Measurements from ENCODE around the gene SCN8A. TPM values are rescaled to one million over a fixed set of nuclear protein-coding genes. Genes with fewer than 3 reads are reported as not detected.

The SCN8A gene
- total and polyA plus RNA-seq, 9 donors: 0.24 to 1.2 (median 0.63) TPM

DNA sequence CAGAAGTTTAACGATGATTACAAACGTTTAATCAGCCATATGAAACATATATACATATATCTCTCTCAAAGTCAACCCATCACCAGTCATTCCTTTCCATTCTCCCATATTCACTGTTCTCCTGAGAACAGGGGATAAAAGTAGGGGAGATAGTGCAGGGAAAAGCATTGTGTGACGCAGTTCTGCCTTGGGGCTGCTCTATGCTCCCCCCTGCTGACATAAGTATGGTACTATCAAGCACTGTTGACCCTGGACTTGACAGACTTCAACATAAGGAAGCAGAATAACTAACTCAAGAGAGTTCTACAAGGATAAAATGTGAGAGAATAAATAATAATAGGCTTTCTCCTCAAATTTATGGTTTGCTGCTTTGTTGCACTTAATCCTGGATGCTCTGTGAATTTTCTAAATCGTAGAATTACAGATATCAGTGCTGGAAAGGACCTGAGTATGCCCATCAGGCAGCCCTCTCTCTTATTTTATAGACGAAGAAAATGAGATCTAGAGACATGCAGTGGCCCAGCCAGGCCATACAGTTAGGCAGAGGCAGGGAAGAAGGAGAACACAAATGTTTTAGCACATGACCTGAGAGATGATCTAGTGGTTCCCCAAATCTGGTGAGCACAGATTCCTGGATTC is 87.2 kb downstream of the SCN8A start:
- Histone ChIP-seq H3K27me3 (ENCODE audit: control insufficient read depth, insufficient read depth, low read length) (no peaks in the 10 kb centered on the region), H3K36me3 (ENCODE audit: control insufficient read depth, insufficient read depth, low read length) (no peaks in the 10 kb centered on the region), H3K9me3 (replicated peaks; ENCODE audit: control insufficient read depth, low read depth, low read length) (no peaks in the 10 kb centered on the region), H3K4me3 (ENCODE audit: low read length) (no peak overlapping the region), H3K4me1 (ENCODE audit: control insufficient read depth, insufficient read depth, low read length) (no peaks in the 10 kb centered on the region), H3K27ac (ENCODE audit: low read length) (no peak overlapping the region)
- peak; percentile 18 for DNase-seq
- WGBS (ENCODE audit: insufficient coverage): 83% methylated on average over 1 of the region's 5 CpGs

- Histone ChIP-seq H3K4me1 (ENCODE audit: control insufficient read depth, insufficient read depth, low read length) (no peaks in the 10 kb centered on the region), H3K4me3 (ENCODE audit: low read length) (no peak overlapping the region), H3K27ac (ENCODE audit: low read length) (no peak overlapping the region), H3K36me3 (ENCODE audit: control insufficient read depth, insufficient read depth, low read length) (no peaks in the 10 kb centered on the region), H3K9me3 (replicated peaks; ENCODE audit: control insufficient read depth, low read depth, low read length) (no peaks in the 10 kb centered on the region), H3K27me3 (ENCODE audit: control insufficient read depth, insufficient read depth, low read length) (no peaks in the 10 kb centered on the region)
- 81% methylated on average over 2 of the region's 2 CpGs for WGBS (ENCODE audit: insufficient coverage)
- DNase-seq: no peak
These were observed 91.9 kb downstream of the SCN8A start for GRCh38 chr12:51682981-51683380.

GRCh38 chr12:51683763-51684357 is 92.8 kb downstream of the SCN8A start:
- DNase-seq: no peak
- Histone ChIP-seq H3K36me3 (ENCODE audit: control insufficient read depth, insufficient read depth, low read length) (no peaks in the 10 kb centered on the region), H3K4me3 (ENCODE audit: low read length) (no peak overlapping the region), H3K4me1 (ENCODE audit: control insufficient read depth, insufficient read depth, low read length) (no peaks in the 10 kb centered on the region), H3K27me3 (ENCODE audit: control insufficient read depth, insufficient read depth, low read length) (no peaks in the 10 kb centered on the region), H3K27ac (ENCODE audit: low read length) (no peak overlapping the region), H3K9me3 (replicated peaks; ENCODE audit: control insufficient read depth, low read depth, low read length) (no peaks in the 10 kb centered on the region)
- WGBS (ENCODE audit: insufficient coverage): no CpG with 5 or more reads among the region's 4 CpGs

GRCh38 chr12:51686727-51687126 is 95.7 kb downstream of the SCN8A start:
- no CpG with 5 or more reads among the region's 1 CpG for WGBS (ENCODE audit: insufficient coverage)
- no peaks in the 10 kb centered on the region for H3K36me3 ChIP-seq (ENCODE audit: control insufficient read depth, insufficient read depth, low read length)
- no peak for DNase-seq
- no peaks in the 10 kb centered on the region for H3K9me3 ChIP-seq (replicated peaks; ENCODE audit: control insufficient read depth, low read depth, low read length)
- no peak overlapping the region for H3K27ac ChIP-seq (ENCODE audit: low read length)
- H3K4me1 ChIP-seq (ENCODE audit: control insufficient read depth, insufficient read depth, low read length): no peaks in the 10 kb centered on the region
- H3K27me3 ChIP-seq (ENCODE audit: control insufficient read depth, insufficient read depth, low read length): no peaks in the 10 kb centered on the region
- no peak overlapping the region for H3K4me3 ChIP-seq (ENCODE audit: low read length)

DNA sequence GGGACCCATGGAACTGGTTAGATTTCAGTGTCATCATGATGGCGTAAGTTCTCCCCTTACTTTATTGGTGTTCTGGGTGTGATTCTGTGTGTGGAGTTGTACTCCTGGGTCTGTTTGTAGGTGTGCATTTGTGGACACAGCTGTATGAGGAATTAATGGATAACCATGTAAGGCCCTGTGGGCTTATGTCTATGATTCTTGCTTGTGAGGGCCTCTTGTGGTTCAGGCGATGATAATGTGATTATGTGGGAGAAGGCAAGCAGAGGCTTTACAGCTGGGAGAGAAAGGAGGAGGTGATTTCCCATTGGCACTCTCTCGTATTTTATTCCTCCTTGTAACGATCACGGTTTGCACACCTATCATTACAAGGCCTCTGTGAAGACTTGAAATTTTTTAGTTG is 96.1 kb downstream of the SCN8A start:
- Histone ChIP-seq H3K4me3 (ENCODE audit: low read length) (no peak overlapping the region), H3K27me3 (ENCODE audit: control insufficient read depth, insufficient read depth, low read length) (no peaks in the 10 kb centered on the region), H3K27ac (ENCODE audit: low read length) (no peak overlapping the region), H3K36me3 (ENCODE audit: control insufficient read depth, insufficient read depth, low read length) (no peaks in the 10 kb centered on the region), H3K9me3 (replicated peaks; ENCODE audit: control insufficient read depth, low read depth, low read length) (no peaks in the 10 kb centered on the region), H3K4me1 (ENCODE audit: control insufficient read depth, insufficient read depth, low read length) (no peaks in the 10 kb centered on the region)
- no peak for DNase-seq
- no CpG with 5 or more reads among the region's 5 CpGs for WGBS (ENCODE audit: insufficient coverage)

DNA sequence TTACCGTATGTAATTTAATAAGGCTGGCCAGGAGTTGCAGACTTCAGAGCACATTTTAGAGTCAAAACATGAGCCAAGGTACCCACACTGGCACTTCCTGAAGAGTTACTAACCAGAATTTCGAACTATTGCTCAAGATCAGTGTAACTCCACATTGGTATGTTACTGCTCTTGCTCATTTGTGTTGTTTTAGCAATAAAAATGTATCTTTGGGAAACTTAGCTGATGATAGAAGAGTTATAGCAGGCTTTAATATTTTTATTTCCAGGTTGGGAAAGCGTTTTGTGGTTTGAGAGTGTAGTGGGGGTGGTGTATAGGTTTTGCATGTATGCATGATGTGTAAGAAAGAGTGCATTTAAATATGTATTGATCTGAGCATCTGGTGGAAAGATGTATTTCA is 96.6 kb downstream of the SCN8A start:
- H3K36me3 ChIP-seq (ENCODE audit: control insufficient read depth, insufficient read depth, low read length): no peaks in the 10 kb centered on the region
- DNase-seq: no peak
- H3K9me3 ChIP-seq (replicated peaks; ENCODE audit: control insufficient read depth, low read depth, low read length): no peaks in the 10 kb centered on the region
- H3K4me3 ChIP-seq (ENCODE audit: low read length): no peak overlapping the region
- no peaks in the 10 kb centered on the region for H3K4me1 ChIP-seq (ENCODE audit: control insufficient read depth, insufficient read depth, low read length)
- H3K27me3 ChIP-seq (ENCODE audit: control insufficient read depth, insufficient read depth, low read length): no peaks in the 10 kb centered on the region
- WGBS (ENCODE audit: insufficient coverage): 29% methylated on average over 1 of the region's 3 CpGs
- no peak overlapping the region for H3K27ac ChIP-seq (ENCODE audit: low read length)

DNA sequence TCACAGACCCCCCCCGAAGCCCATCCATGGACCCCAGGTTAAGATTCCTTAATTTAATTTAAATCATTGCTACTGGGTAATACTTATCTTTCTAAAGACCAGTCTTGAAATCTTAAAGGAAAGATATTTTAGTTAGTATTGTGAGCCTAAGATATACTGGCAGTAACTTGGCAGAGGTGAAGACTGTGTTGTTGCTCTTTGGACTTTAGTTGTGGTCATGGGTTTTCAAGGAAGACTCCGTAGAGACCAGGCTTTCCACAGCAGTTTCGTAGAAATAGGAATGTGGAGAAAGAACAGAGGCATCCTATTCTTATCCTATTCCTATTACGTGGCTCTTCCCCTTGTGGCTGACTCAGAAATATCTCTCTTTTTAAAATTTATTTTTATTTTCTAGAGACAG is 99.0 kb downstream of the SCN8A start:
- Histone ChIP-seq H3K27ac (ENCODE audit: low read length) (no peak overlapping the region), H3K9me3 (replicated peaks; ENCODE audit: control insufficient read depth, low read depth, low read length) (no peaks in the 10 kb centered on the region), H3K36me3 (ENCODE audit: control insufficient read depth, insufficient read depth, low read length) (no peaks in the 10 kb centered on the region), H3K4me1 (ENCODE audit: control insufficient read depth, insufficient read depth, low read length) (no peaks in the 10 kb centered on the region), H3K4me3 (ENCODE audit: low read length) (no peak overlapping the region), H3K27me3 (ENCODE audit: control insufficient read depth, insufficient read depth, low read length) (no peaks in the 10 kb centered on the region)
- WGBS (ENCODE audit: insufficient coverage): no CpG with 5 or more reads among the region's 4 CpGs
- DNase-seq: no peak

GRCh38 chr12:51692016-51692415 is 101.0 kb downstream of the SCN8A start:
- Histone ChIP-seq H3K4me1 (ENCODE audit: control insufficient read depth, insufficient read depth, low read length) (no peaks in the 10 kb centered on the region), H3K36me3 (ENCODE audit: control insufficient read depth, insufficient read depth, low read length) (no peaks in the 10 kb centered on the region), H3K4me3 (ENCODE audit: low read length) (no peak overlapping the region), H3K9me3 (replicated peaks; ENCODE audit: control insufficient read depth, low read depth, low read length) (no peaks in the 10 kb centered on the region), H3K27me3 (ENCODE audit: control insufficient read depth, insufficient read depth, low read length) (no peaks in the 10 kb centered on the region), H3K27ac (ENCODE audit: low read length) (no peak overlapping the region)
- WGBS (ENCODE audit: insufficient coverage): no CpG with 5 or more reads among the region's 2 CpGs
- no peak for DNase-seq

DNA sequence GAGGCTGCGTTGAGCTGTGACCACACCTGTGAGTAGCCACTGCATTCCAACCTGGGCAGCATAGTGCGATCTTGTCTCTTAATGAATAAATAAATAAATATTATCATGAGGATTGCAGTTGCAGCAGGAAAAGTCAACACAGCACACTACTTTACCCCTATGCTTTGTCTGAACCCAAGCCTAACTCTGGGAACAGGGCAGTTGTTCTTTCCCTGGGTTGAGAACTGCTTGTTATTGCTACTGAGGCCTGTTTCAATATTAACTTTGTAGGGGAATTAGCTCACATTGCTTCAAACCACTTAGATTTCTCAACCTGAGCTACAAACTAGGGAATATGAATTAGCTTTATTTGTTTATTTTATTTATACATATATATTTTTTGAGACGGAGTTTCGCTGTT is 102.5 kb downstream of the SCN8A start:
- DNase-seq: no peak
- H3K36me3 ChIP-seq (ENCODE audit: control insufficient read depth, insufficient read depth, low read length): no peaks in the 10 kb centered on the region
- H3K4me1 ChIP-seq (ENCODE audit: control insufficient read depth, insufficient read depth, low read length): no peaks in the 10 kb centered on the region
- H3K27ac ChIP-seq (ENCODE audit: low read length): no peak overlapping the region
- 100% methylated on average over 1 of the region's 4 CpGs for WGBS (ENCODE audit: insufficient coverage)
- H3K27me3 ChIP-seq (ENCODE audit: control insufficient read depth, insufficient read depth, low read length): no peaks in the 10 kb centered on the region
- H3K4me3 ChIP-seq (ENCODE audit: low read length): no peak overlapping the region
- H3K9me3 ChIP-seq (replicated peaks; ENCODE audit: control insufficient read depth, low read depth, low read length): no peaks in the 10 kb centered on the region

- Histone ChIP-seq H3K36me3 (ENCODE audit: control insufficient read depth, insufficient read depth, low read length) (no peaks in the 10 kb centered on the region), H3K27ac (ENCODE audit: low read length) (no peak overlapping the region), H3K9me3 (replicated peaks; ENCODE audit: control insufficient read depth, low read depth, low read length) (no peaks in the 10 kb centered on the region), H3K4me3 (ENCODE audit: low read length) (no peak overlapping the region), H3K4me1 (ENCODE audit: control insufficient read depth, insufficient read depth, low read length) (no peaks in the 10 kb centered on the region), H3K27me3 (ENCODE audit: control insufficient read depth, insufficient read depth, low read length) (no peaks in the 10 kb centered on the region)
- 60% methylated on average over 2 of the region's 4 CpGs for WGBS (ENCODE audit: insufficient coverage)
- no peak for DNase-seq
These were observed 103.1 kb downstream of the SCN8A start for GRCh38 chr12:51694146-51694545.

Measured in muscle of leg (tissue), 11 donors.